ENCODE results near the gene ZNF518B.
A peak's percentile ranks its signal among the peaks of the same experiment; 100 is the strongest.

The ZNF518B gene

DNA sequence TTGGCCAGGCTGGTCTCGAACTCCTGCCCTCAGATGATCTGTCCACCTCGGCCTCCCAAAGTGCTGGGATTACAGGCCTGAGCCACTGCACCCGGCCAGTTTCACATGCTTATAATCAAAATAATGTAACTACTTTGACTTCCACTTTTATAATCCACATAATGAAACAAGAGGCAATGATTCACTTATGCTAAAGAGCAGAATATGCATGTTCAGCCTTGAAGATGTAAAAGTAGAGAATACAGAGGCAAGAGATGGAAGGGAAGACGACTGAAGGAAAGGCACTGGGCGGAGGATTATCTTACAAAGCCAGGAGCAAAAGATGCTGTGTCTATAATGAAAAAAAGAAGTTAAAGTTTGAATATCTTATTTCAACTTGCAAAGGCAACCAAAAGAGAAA, 13.3 kb upstream of the ZNF518B start:
- no peak for DNase-seq (ENCODE audit: low read depth)
- TF ChIP-seq, protein P1, sequence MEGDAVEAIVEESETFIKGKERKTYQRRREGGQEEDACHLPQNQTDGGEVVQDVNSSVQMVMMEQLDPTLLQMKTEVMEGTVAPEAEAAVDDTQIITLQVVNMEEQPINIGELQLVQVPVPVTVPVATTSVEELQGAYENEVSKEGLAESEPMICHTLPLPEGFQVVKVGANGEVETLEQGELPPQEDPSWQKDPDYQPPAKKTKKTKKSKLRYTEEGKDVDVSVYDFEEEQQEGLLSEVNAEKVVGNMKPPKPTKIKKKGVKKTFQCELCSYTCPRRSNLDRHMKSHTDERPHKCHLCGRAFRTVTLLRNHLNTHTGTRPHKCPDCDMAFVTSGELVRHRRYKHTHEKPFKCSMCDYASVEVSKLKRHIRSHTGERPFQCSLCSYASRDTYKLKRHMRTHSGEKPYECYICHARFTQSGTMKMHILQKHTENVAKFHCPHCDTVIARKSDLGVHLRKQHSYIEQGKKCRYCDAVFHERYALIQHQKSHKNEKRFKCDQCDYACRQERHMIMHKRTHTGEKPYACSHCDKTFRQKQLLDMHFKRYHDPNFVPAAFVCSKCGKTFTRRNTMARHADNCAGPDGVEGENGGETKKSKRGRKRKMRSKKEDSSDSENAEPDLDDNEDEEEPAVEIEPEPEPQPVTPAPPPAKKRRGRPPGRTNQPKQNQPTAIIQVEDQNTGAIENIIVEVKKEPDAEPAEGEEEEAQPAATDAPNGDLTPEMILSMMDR (IDR thresholded peaks at IDR 0.05; ENCODE audit: low read depth, low read length, missing control alignments) = no peak
- in situ Hi-C loops (cut with HindIII; ENCODE audit: low sequenced_read_pairs) = no loop called here
- no peak overlapping the region for H3K4me3 ChIP-seq (ENCODE audit: low read depth, low read length)

DNA sequence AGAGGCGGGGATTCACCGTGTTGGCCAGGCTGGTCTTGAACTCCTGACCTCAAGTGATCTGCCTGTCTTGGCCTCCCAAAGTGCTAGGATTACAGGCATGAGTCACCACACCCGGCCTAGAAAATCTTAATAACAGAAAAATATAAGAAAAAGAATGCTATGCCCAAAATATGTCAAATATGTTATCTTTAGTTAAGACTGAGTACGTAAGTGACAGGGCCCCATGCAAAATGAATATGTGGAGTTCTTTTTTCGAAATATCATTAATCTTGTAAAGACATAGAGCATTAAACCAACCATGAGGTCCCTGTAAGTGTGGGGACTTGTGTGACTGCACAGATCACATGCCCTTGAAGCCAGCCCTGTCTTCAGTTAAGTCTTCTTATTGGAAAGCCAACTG, 8.9 kb upstream of the ZNF518B start:
- TF ChIP-seq, protein P1 (IDR thresholded peaks at IDR 0.05; ENCODE audit: low read depth, low read length, missing control alignments) = no peak
- no peak overlapping the region for H3K4me3 ChIP-seq (ENCODE audit: low read depth, low read length)
- no peak for DNase-seq (ENCODE audit: low read depth)
- in situ Hi-C loops (cut with HindIII; ENCODE audit: low sequenced_read_pairs) = no loop called here

DNA sequence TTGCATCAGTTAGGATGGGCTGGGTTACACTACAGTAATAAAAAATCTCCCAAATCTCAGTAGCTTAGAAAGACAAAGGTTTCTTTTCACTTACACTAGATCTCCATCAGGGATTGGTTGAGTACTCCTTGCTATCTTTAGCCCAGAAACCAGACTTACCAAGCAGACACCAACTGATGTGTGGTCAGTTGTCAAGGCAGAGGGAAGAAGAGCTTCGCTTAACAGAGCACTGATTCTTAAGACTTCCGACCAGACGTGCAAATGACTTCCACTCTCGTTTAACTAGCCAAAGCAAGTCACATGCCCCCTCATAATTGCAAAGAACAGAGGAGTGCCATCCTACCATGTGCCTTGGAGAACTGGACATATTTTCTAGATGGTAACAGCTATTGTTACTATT, 5.7 kb upstream of the ZNF518B start:
- no peak overlapping the region for H3K4me3 ChIP-seq (ENCODE audit: low read depth, low read length)
- DNase-seq (ENCODE audit: low read depth) = no peak
- in situ Hi-C loops (cut with HindIII; ENCODE audit: low sequenced_read_pairs) = no loop called here
- TF ChIP-seq, protein P1 (IDR thresholded peaks at IDR 0.05; ENCODE audit: low read depth, low read length, missing control alignments) = no peak

DNA sequence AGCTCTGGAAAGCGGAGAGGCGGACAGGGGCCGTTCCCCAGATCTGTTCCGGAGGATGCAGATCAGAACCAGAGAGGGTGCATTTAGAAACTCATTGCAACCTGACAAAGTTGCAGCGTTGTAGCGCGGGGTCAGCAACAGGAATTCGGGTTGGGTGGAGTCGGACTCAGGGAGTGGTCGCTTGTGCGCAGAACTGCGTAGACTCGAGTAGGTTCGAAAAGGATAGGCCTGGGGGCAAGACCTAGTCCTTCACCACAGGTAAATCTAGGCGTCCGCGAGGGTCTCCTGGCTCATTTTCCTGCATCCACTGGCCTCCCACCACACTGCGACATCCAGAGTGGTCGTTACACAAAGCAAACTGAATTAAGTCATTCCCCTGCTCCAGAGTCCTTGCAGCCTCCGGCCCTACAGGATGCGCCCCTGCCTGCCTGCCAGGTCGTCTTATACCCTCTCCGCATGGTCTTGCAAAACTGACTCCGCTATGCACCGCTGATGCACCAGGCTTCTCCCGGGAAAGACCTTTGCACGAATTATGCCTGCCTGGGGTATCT, 4.7 kb upstream of the ZNF518B start:
- in situ Hi-C loops (cut with HindIII; ENCODE audit: low sequenced_read_pairs) = no loop called here
- TF ChIP-seq, protein P1 (IDR thresholded peaks at IDR 0.05; ENCODE audit: low read depth, low read length, missing control alignments) = no peak
- peak overlapping the region; percentile 37 for H3K4me3 ChIP-seq (ENCODE audit: low read depth, low read length)
- no peak for DNase-seq (ENCODE audit: low read depth)

DNA sequence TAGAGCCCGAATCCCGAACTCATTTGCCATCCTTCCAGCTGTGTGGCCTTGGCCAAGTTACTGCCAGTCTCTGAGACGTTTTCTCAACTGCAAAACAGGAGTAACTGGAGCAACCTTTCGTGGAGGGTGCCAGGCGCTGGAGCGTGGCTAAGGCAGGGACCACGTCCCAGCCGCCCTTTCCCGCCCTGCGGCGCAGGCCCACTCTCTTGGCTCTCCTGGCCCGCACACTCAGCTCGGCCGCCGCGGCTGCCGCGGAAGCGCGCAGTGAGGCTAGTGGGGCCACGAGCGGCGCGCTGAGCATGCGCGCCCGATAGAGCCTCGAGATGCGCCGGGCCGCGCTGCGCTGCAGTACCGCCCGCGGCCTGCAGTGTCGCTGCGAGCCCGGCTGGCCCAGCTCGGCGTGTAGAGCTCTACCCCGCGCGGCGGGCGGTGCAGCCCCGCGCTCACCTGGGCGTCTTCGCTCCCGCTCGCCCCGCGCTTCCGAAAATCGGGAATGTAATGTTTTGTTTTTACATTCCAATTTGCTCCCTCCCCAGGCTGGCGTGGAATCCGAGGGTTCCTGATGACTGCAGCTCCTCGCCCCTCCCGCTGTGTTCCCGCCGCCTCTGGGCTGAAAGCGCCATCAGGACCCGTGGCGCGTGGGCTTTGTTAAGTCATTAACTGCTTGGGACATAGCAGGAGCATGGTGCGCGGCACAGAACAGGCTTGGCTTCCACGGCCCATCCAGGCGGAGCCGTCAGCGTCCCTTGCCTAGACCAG, 4.0 kb upstream of the ZNF518B start:
- peak; percentile 6 for DNase-seq (ENCODE audit: low read depth)
- in situ Hi-C loops (cut with HindIII; ENCODE audit: low sequenced_read_pairs) = no loop called here
- peak overlapping the region; percentile 37 for H3K4me3 ChIP-seq (ENCODE audit: low read depth, low read length)
- TF ChIP-seq, protein P1 (IDR thresholded peaks at IDR 0.05; ENCODE audit: low read depth, low read length, missing control alignments) = peak; percentile 88

DNA sequence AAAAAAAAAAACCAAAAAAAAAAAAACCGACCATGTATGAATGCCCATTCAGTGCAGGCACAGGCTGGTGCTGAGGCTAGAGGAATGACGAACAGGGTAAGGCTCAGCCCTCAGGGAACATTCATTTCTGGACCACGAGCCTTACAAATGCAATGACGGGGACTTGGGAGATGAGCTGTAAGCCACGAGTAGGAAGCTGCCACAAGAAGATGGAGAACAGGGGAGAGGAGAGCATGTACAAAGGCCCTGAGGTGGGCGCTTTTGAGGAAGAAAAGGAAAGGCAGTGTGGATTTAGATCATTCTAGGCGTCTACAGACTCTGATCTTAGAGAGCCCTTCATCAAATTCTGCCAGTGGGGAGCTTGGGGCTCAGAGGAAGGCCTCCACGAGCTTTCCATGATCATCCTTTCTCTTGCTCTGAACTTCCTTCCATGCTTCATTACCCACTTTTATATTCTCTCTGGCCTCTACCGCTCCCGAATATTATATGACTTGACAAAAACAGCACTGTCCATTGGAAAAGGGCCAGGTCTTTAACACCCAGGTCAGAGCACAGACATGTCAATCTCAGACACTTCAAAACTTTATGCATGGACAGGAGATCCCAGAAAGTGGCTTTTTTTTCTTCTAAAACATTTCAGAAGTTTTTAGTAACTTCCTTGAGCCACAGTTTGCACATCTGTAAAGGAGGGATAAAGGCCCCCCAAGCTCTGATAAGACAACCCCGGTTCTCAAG, 3.3 kb upstream of the ZNF518B start:
- no peak for DNase-seq (ENCODE audit: low read depth)
- H3K4me3 ChIP-seq (ENCODE audit: low read depth, low read length) = no peak overlapping the region
- TF ChIP-seq, protein P1 (IDR thresholded peaks at IDR 0.05; ENCODE audit: low read depth, low read length, missing control alignments) = no peak
- in situ Hi-C loops (cut with HindIII; ENCODE audit: low sequenced_read_pairs) = no loop called here

Data from astrocyte of the cerebellum (primary cell).